ENCODE measurements around the gene ADGRG2.

- TF ChIP-seq CTCF (IDR thresholded peaks at IDR 0.05) (no peak), POLR2A (IDR thresholded peaks at IDR 0.05) (no peak)
Measured at GRCh38 chrX:19057856-19058255, 64.4 kb downstream of the ADGRG2 start.

Measured in thyroid gland (tissue), 4 donors.